ENCODE measurements around the gene SLC7A4. TPM values are rescaled to one million over a fixed set of nuclear protein-coding genes. Genes with fewer than 3 reads are reported as not detected.

Gene SLC7A4
- total RNA-seq, 1 experiment from 2014 or later: not detected

- peak overlapping the region; percentile 25 for H3K4me3 Mint-ChIP-seq (ENCODE audit: unreplicated experiment)
- no peak overlapping the region for H3K27ac Mint-ChIP-seq (ENCODE audit: low read depth, unreplicated experiment)
- intact Hi-C loops (cut with micrococcal nuclease): no loop called here
- H3K9me3 Mint-ChIP-seq (ENCODE audit: unreplicated experiment): no peaks in the 10 kb centered on the region
- no peak for TF ChIP-seq CTCF (IDR thresholded peaks at IDR 0.05; ENCODE audit: unreplicated experiment)
- no TSS peak for BruUV-seq (replicated peaks)
- ChIA-PET CTCF (interaction anchor here (0.6 to 0.7 kb wide), 2 partner anchors 65 to 96 kb away, joined by 3 to 6 read pairs; no protein-coding TSS in a partner anchor), POLR2A (interaction anchor here (0.6 to 2.3 kb wide), 3 partner anchors 14 to 132 kb away, joined by 3 to 21 read pairs (median 3); partner anchors contain the start of gene THAP7)
- peaks cover 22% of the 10 kb centered on the region for H3K4me1 Mint-ChIP-seq (ENCODE audit: insufficient read depth, unreplicated experiment)
- no peak for DNase-seq (ENCODE audit: unreplicated experiment)
- no peaks in the 10 kb centered on the region for H3K27me3 Mint-ChIP-seq (ENCODE audit: insufficient read depth, unreplicated experiment)
- H3K36me3 Mint-ChIP-seq (ENCODE audit: insufficient read depth, unreplicated experiment): peaks cover 9% of the 10 kb centered on the region
These were observed 15.5 kb downstream of the SLC7A4 start for GRCh38 chr22:21016644-21017420.

GRCh38 chr22:21015466-21016006 lies 16.8 kb downstream of the SLC7A4 start:
- Mint-ChIP-seq H3K27ac (ENCODE audit: low read depth, unreplicated experiment) (peak overlapping the region; percentile 77), H3K27me3 (ENCODE audit: insufficient read depth, unreplicated experiment) (no peaks in the 10 kb centered on the region), H3K9me3 (ENCODE audit: unreplicated experiment) (no peaks in the 10 kb centered on the region), H3K36me3 (ENCODE audit: insufficient read depth, unreplicated experiment) (peaks cover 9% of the 10 kb centered on the region), H3K4me3 (ENCODE audit: unreplicated experiment) (peak overlapping the region; percentile 80), H3K4me1 (ENCODE audit: insufficient read depth, unreplicated experiment) (peaks cover 22% of the 10 kb centered on the region)
- no peak for DNase-seq (ENCODE audit: unreplicated experiment)
- intact Hi-C loops (cut with micrococcal nuclease): no loop called here
- ChIA-PET POLR2A (interaction anchor here (0.9 to 3.5 kb wide), 6 partner anchors 8 to 59 kb away, joined by 3 to 21 read pairs (median 7); partner anchors contain the start of gene THAP7), CTCF (interaction anchor here (0.7 kb wide), 1 partner anchor 34 kb away, joined by 3 read pairs; the partner anchor contains the start of gene LZTR1)
- BruUV-seq (replicated peaks): no TSS peak
- no peak for TF ChIP-seq CTCF (IDR thresholded peaks at IDR 0.05; ENCODE audit: unreplicated experiment)

- Mint-ChIP-seq H3K4me3 (ENCODE audit: unreplicated experiment) (peak within 1 kb of the TSS; percentile 80), H3K4me1 (ENCODE audit: insufficient read depth, unreplicated experiment) (peaks cover 22% of the 10 kb centered on the region), H3K27me3 (ENCODE audit: insufficient read depth, unreplicated experiment) (no peaks in the 10 kb centered on the region), H3K9me3 (ENCODE audit: unreplicated experiment) (no peaks in the 10 kb centered on the region), H3K36me3 (ENCODE audit: insufficient read depth, unreplicated experiment) (peaks cover 9% of the 10 kb centered on the region), H3K27ac (ENCODE audit: low read depth, unreplicated experiment) (peak within 1 kb of the TSS; percentile 77)
- ChIA-PET CTCF (interaction anchor here (0.6 to 0.7 kb wide), 2 partner anchors 11 to 33 kb away, joined by 3 to 4 read pairs; partner anchors contain the start of gene LZTR1), POLR2A (interaction anchor here (0.6 to 3.5 kb wide), 9 partner anchors 9 to 1159 kb away, joined by 3 to 21 read pairs (median 6); partner anchors contain the start of gene THAP7)
- BruUV-seq (replicated peaks): no TSS peak
- DNase-seq (ENCODE audit: unreplicated experiment): peak; percentile 32
- TF ChIP-seq CTCF (IDR thresholded peaks at IDR 0.05; ENCODE audit: unreplicated experiment): no peak
- intact Hi-C loops (cut with micrococcal nuclease): no loop called here
These were observed 17.5 kb downstream of the SLC7A4 start, which contains the start of gene P2RX6 for GRCh38 chr22:21014726-21015465. TSS of gene P2RX6 (plus strand) at chr22:21015165. CDS start at chr22:21015175, 10 bp downstream.
